Measurements from ENCODE around the gene PRAMEF20. TPM values are rescaled to one million over a fixed set of nuclear protein-coding genes. Genes with fewer than 3 reads are reported as not detected.
"Not testable (repeated sequence)": the region's sequence is repeated elsewhere in the genome, so short reads cannot be mapped to it uniquely, and the experiment has no call there.

The PRAMEF20 gene
- total and polyA plus RNA-seq, 3 donors from 2014 or later: 0.28 to 0.87 (median 0.62) TPM

DNA sequence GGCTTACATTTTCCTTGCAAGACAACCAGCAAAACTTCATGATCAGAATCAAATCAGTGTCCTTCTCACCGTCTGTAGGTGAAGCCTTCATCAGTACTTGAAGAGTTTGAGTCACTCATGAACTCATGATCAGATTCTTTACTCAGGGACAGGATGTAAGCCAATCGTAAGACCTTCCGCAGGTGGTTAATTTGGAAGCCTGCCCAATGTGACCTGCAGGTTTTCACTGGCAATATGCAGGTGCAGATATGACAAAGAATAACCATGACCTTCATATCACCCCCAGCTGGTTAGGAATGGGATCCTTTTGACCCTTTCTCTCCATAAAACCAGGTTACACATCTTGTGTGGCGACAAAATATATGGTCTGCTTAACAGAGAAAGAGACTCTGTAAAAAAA lies 2.4 kb upstream of the PRAMEF20 start:
- H3K4me3 ChIP-seq: no peak overlapping the region
- WGBS, 2 donors: 60 to 92% methylated on average over 4 of the region's 4 CpGs
- no peaks in the 10 kb centered on the region for H3K9me3 ChIP-seq

DNA sequence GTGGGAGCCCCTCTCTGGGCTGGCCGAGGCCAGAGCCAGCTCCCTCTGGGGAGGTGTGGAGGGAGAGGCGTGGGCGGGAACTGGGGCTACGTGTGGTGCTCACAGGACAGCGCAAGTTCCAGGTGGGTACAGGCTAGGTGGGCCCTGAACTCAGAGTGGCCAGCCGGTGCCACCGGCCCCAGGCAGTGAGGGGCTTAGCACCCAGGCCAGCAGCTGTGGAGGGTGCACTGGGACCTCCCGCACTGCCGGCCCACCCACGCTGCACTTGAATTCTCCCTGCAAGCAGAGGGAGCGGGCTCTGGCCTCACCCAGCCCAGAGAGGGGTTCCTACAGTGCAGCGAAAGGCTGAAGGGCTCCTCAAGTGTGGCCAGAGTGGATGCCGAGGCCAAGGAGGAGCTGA lies 20.2 kb downstream of the PRAMEF20 start:
- Histone ChIP-seq H3K27ac (no peak overlapping the region), H3K9me3 (no peaks in the 10 kb centered on the region), H3K4me1 (no peaks in the 10 kb centered on the region), H3K27me3 (no peaks in the 10 kb centered on the region), H3K4me3 (no peak overlapping the region), H3K36me3 (ENCODE audit: low read depth, missing control alignments) (no peaks in the 10 kb centered on the region)
- intact Hi-C loops (cut with DNase I; ENCODE audit: low total_unique reads): no loop called here
- WGBS, 2 donors: 95 to 96% methylated on average over 8 to 13 of the region's 13 CpGs
- no peak for DNase-seq
- TF ChIP-seq, protein P1, sequence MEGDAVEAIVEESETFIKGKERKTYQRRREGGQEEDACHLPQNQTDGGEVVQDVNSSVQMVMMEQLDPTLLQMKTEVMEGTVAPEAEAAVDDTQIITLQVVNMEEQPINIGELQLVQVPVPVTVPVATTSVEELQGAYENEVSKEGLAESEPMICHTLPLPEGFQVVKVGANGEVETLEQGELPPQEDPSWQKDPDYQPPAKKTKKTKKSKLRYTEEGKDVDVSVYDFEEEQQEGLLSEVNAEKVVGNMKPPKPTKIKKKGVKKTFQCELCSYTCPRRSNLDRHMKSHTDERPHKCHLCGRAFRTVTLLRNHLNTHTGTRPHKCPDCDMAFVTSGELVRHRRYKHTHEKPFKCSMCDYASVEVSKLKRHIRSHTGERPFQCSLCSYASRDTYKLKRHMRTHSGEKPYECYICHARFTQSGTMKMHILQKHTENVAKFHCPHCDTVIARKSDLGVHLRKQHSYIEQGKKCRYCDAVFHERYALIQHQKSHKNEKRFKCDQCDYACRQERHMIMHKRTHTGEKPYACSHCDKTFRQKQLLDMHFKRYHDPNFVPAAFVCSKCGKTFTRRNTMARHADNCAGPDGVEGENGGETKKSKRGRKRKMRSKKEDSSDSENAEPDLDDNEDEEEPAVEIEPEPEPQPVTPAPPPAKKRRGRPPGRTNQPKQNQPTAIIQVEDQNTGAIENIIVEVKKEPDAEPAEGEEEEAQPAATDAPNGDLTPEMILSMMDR (IDR thresholded peaks at IDR 0.05): no peak
- TF ChIP-seq POLR2A (IDR thresholded peaks at IDR 0.05): no peak

More for the DNA sequence above, 2.4 kb upstream of the PRAMEF20 start:
- DNase-seq: no peak
- no peak for TF ChIP-seq POLR2A (IDR thresholded peaks at IDR 0.05)
- TF ChIP-seq, protein P1 (IDR thresholded peaks at IDR 0.05): no peak
- H3K27ac ChIP-seq: no peak overlapping the region
- no peaks in the 10 kb centered on the region for H3K4me1 ChIP-seq
- H3K36me3 ChIP-seq (ENCODE audit: low read depth, missing control alignments): no peaks in the 10 kb centered on the region
- intact Hi-C loops (cut with DNase I; ENCODE audit: low total_unique reads): no loop called here
- H3K27me3 ChIP-seq: no peaks in the 10 kb centered on the region

DNA sequence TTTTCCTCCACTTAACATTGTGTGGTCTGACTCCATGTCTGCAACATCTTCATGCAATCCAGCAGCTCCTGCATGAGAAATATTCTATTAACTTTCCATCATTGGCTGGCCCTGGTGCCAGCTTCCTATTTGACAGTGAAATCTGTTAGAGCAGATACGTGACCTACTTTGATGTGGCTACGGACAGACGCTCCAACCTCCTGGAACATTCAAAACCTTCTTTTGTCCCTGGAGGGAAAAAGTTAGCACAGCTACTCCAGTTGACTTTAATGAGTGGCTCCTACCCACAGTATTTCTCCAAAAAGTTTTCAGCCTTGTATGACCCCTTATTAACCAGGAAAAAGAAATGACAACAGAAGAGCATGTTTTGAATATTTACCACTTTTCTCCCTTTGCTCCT lies 22.0 kb downstream of the PRAMEF20 start:
- TF ChIP-seq POLR2A (IDR thresholded peaks at IDR 0.05): no peak
- TF ChIP-seq, protein P1 (IDR thresholded peaks at IDR 0.05): no peak
- WGBS, 2 donors: 28 to 67% methylated on average over 3 of the region's 3 CpGs
- Histone ChIP-seq H3K27me3 (no peaks in the 10 kb centered on the region), H3K27ac (no peak overlapping the region), H3K36me3 (ENCODE audit: low read depth, missing control alignments) (no peaks in the 10 kb centered on the region), H3K4me1 (no peaks in the 10 kb centered on the region), H3K9me3 (no peaks in the 10 kb centered on the region), H3K4me3 (no peak overlapping the region)
- intact Hi-C loops (cut with DNase I; ENCODE audit: low total_unique reads): no loop called here
- DNase-seq: no peak

DNA sequence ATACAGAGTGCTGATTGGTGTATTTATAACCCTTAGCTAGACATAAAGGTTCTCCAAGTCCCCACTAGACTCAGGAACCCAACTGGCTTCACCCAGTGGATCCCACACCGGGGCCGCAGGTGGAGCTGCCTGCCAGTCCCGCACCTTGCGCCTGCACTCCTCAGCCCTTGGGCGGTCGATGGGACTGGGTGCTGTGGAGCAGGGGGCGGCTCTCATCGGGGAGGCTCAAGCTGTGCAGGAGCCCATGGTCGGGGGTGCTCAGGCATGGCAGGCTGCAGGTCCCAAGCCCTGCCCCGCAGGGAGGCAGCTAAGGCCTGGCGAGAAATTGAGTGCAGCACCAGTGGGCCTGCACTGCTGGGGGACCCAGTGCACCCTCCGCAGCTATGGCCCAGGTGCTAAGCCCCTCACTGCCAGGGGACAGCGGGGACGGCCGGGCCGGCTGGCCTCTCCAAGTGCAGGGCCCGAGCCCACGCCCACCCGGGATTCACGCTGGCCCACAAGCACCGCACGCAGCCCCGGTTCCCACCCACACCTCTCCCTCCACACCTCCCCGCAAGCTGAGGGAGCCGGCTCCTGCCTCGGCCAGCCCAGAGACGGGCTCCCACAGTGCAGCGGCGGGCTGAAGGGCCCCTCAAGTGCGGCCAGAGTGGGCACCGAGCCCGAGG lies 23.6 kb downstream of the PRAMEF20 start:
- H3K4me3 ChIP-seq; H3K4me1 ChIP-seq; H3K27ac ChIP-seq; H3K27me3 ChIP-seq; intact Hi-C loops (cut with DNase I; ENCODE audit: low total_unique reads); H3K9me3 ChIP-seq; DNase-seq; H3K36me3 ChIP-seq (ENCODE audit: low read depth, missing control alignments): not testable (repeated sequence)
- 93 to 100% methylated on average over 1 to 22 of the region's 32 CpGs for WGBS, 2 donors

DNA sequence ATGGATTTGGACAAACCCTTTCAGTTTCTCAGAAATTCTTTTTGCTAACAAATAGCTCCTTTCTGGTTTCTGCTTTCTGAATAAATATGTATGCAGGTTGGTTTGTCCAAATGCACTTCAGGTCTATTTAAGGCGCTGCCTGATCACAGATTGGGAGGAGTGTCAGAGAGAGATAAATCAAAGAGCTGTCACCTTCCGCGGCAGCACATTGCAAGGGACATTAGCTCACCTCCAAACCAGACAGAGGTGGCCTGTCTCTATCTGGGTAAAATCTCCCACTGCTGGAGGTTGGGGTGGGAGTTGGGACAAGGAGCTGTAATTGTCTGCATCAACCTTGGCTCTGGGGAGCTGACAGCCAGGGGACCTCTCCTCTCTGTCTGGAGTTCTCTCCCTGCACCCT lies 25.2 kb downstream of the PRAMEF20 start:
- 56 to 60% methylated on average over 3 of the region's 3 CpGs for WGBS, 2 donors

DNA sequence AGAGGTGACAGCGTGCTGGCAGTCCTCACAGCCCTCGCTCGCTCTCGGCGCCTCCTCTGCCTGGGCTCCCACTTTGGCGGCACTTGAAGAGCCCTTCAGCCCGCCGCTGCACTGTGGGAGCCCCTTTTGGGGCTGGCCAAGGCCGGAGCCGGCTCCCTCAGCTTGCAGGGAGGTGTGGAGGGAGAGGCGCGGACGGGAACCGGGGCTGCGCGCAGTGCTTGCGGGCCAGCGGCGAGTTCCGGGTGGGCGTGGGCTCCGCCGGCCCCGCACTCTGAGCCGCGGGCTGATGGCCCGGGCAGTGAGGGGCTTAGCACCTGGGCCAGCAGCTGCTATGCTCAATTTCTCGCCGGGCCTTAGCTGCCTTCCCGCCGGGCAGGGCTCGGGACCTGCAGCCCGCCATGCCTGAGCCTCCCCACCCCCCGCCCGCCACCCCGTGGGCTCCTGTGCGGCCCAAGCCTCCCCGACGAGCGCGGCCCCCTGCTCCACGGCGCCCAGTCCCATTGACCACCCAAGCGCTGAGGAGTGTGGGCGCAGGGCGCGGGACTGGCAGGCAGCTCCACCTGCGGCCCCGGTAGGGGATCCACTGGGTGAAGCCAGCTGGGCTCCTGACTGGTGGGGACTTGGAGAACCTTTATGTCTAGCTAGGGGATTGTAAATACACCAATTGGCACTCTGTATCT lies 29.0 kb downstream of the PRAMEF20 start:
- H3K4me1 ChIP-seq; H3K9me3 ChIP-seq; intact Hi-C loops (cut with DNase I; ENCODE audit: low total_unique reads); H3K36me3 ChIP-seq (ENCODE audit: low read depth, missing control alignments); H3K27ac ChIP-seq; DNase-seq; H3K27me3 ChIP-seq: not testable (repeated sequence)
- 60 to 81% methylated on average over 15 to 41 of the region's 49 CpGs for WGBS, 2 donors
- H3K4me3 ChIP-seq: peak overlapping the region; percentile 36

More for the DNA sequence above, 25.2 kb downstream of the PRAMEF20 start:
- intact Hi-C loops (cut with DNase I; ENCODE audit: low total_unique reads): no loop called here
- Histone ChIP-seq H3K36me3 (ENCODE audit: low read depth, missing control alignments) (no peaks in the 10 kb centered on the region), H3K27ac (no peak overlapping the region), H3K4me3 (no peak overlapping the region), H3K9me3 (no peaks in the 10 kb centered on the region), H3K27me3 (no peaks in the 10 kb centered on the region), H3K4me1 (no peaks in the 10 kb centered on the region)
- DNase-seq: no peak
- TF ChIP-seq POLR2A (IDR thresholded peaks at IDR 0.05): no peak
- TF ChIP-seq, protein P1 (IDR thresholded peaks at IDR 0.05): no peak
